Spleen (tissue), 11 donors: ENCODE data around the gene CR1. TPM values are rescaled to one million over a fixed set of nuclear protein-coding genes. Genes with fewer than 3 reads are reported as not detected.
"Not testable (repeated sequence)": the region's sequence is repeated elsewhere in the genome, so short reads cannot be mapped to it uniquely, and the experiment has no call there.

Source experiments
- DNase-seq: peaks from one replicate; pipeline ENCODE4 v3.0.0-alpha.2; 2020
- H3K27ac ChIP-seq, 8 donors: fragments of 200-600 bp; sonication (generic) in 7 of 8; 1 replicate in 4 of 8; 2 replicates in 4 of 8; pipeline versions ENCODE4 v1.5.0 to v1.8.0; 2016 to 2021; ENCODE audit warnings: inconsistent platforms in 4 of 8, mild to moderate bottlenecking in 4 of 8, moderate library complexity in 1 of 8
- H3K27me3 ChIP-seq, 7 donors: fragments of 200-600 bp; sonication (generic) in 6 of 7; replicated peaks in 1 of 7; 1 replicate in 4 of 7; 2 replicates in 3 of 7; pipeline versions ENCODE4 v1.5.0 to v1.8.0; 2016 to 2021; ENCODE audit warnings: inconsistent platforms in 3 of 7, mild to moderate bottlenecking in 1 of 7
- H3K36me3 ChIP-seq, 6 donors: fragments of 200-600 bp; sonication (generic) in 5 of 6; 1 replicate in 4 of 6; 2 replicates in 2 of 6; pipeline versions ENCODE4 v1.5.0 to v1.8.0; 2016 to 2021; ENCODE audit warnings: inconsistent platforms in 2 of 6
- H3K4me1 ChIP-seq, 6 donors: fragments of 200-600 bp; sonication (generic) in 5 of 6; 1 replicate in 3 of 6; 2 replicates in 3 of 6; pipeline versions ENCODE4 v1.5.0 to v1.8.0; 2016 to 2021; ENCODE audit warnings: inconsistent platforms in 3 of 6
- H3K4me3 ChIP-seq, 8 donors: fragments of 200-600 bp; sonication (generic) in 7 of 8; 1 replicate in 4 of 8; 2 replicates in 4 of 8; pipeline versions ENCODE4 v1.5.0 to v1.8.0; 2016 to 2021; ENCODE audit warnings: inconsistent platforms in 4 of 8, mild to moderate bottlenecking in 4 of 8, moderate library complexity in 2 of 8
- H3K9me3 ChIP-seq, 8 donors: fragments of 200-600 bp; sonication (generic) in 7 of 8; 1 replicate in 4 of 8; 2 replicates in 4 of 8; pipeline versions ENCODE4 v1.5.0 to v1.8.0; 2016 to 2021; ENCODE audit warnings: inconsistent platforms in 4 of 8
- CTCF ChIP-seq, 11 experiments: fragments of 200-600 bp in 7 of 11; fragments of 450-650 bp in 4 of 11; sonication (generic) in 4 of 11; IDR thresholded peaks in 8 of 11; conservative IDR thresholded peaks in 3 of 11; 1 replicate in 7 of 11; 2 replicates in 4 of 11; pipeline versions ENCODE4 v1.4.0 to v1.8.0; 2016 to 2021; ENCODE audit warnings: antibody characterized with exemption in 11 of 11, inconsistent platforms in 4 of 11, mild to moderate bottlenecking in 1 of 11
- POLR2A ChIP-seq, 3 donors: fragments of 450-650 bp; IDR thresholded peaks; one replicate each; pipeline ENCODE4 v1.5.1; 2017; ENCODE audit warnings: antibody characterized with exemption in 3 of 3, mild to moderate bottlenecking in 1 of 3
- POLR2AphosphoS5 ChIP-seq, 3 donors: sonication (generic); formaldehyde crosslinking; IDR thresholded peaks; one replicate each; pipeline ENCODE4 v1.5.1; 2017; ENCODE audit warnings: antibody characterized with exemption in 3 of 3
- WGBS, 5 donors: extraction: QIAGEN DNeasy Blood & Tissue Kit in 3 of 5; methylation state at CpG; one replicate each; pipeline versions ENCODE4 v1.1.5 to v1.1.7; 2013 to 2018; 5-methylcytosine and 5-hydroxymethylcytosine counted together
- intact Hi-C: fragments of 100-400 bp; cut with DNase I; formaldehyde crosslinking; loops from one replicate; pipeline ENCODE4 v1.15.0; 2023; ENCODE audit warnings: low total_unique reads
- polyA plus RNA-seq, 3 donors: library from polyadenylated mRNA; stranded (reverse); fragments of 200-250 nt; gene quantifications; one replicate each; pipeline ENCODE4 v1.2.1, GENCODE V29; 2013
- total RNA-seq, 7 donors: library from RNA; depleted of rRNA in 3 of 7; stranded (reverse); fragments of >200 nt in 3 of 7; fragmentation: NEBNext Ultra II Directional in 4 of 7; extraction: Animal tissue kit (Norgen Biotek cat#: 25700) in 4 of 7; gene quantifications; one replicate each; pipeline versions ENCODE4 v1.1.0 to v1.2.1, GENCODE V29; 2016 to 2021
- donor health status: healthy with polysubstance abuse.
- donor health status: DM: no; HTN: no; CAD: no; lungs with moderate emphysema.
- donor health status: DM: no; HTN: no; CAD: no.
- donor health status: Bipolar disorder and iron deficiency.
- donor health status: healthy.
- donor health status: DM: no; HTN: no; CAD: no.
- donor health status: DM: yes; HTN: yes; CAD: no.

Gene CR1
- total and polyA plus RNA-seq, 10 donors = 30.5 to 290 (median 159) TPM

GRCh38 chr1:207620543-207620893 lies 124.6 kb downstream of the CR1 start:
- WGBS, 5 donors = 93 to 99% (median 95%) methylated on average over 2 of the region's 2 CpGs
- peaks cover 0 to 7% (median 0%) of the 10 kb centered on the region in 6 donors for H3K4me1 ChIP-seq
- intact Hi-C loops = no loop called here
- no peaks in the 10 kb centered on the region for H3K27me3 ChIP-seq
- H3K9me3 ChIP-seq = no peaks in the 10 kb centered on the region
- H3K27ac ChIP-seq = no peak overlapping the region
- peaks cover 0 to 98% (median 20%) of the 10 kb centered on the region in 6 donors for H3K36me3 ChIP-seq
- no peak overlapping the region for H3K4me3 ChIP-seq
- no peak for DNase-seq
- TF ChIP-seq CTCF (IDR thresholded peaks at IDR 0.05 in 8 of 11, conservative IDR thresholded peaks at IDR 0.05 in 3 of 11) (peak in 5 of 11 experiments; percentile 1 to 48 (median 32)), POLR2AphosphoS5 (IDR thresholded peaks at IDR 0.05) (no peak)

- H3K27me3 ChIP-seq, intact Hi-C loops, H3K4me1 ChIP-seq, H3K4me3 ChIP-seq, H3K9me3 ChIP-seq, H3K27ac ChIP-seq, DNase-seq: not testable (repeated sequence)
- H3K36me3 ChIP-seq = peaks cover 0 to 93% (median 7%) of the 10 kb centered on the region in 6 donors
- WGBS, 5 donors = 69 to 95% (median 91%) methylated on average over 1 of the region's 1 CpG
Measured at GRCh38 chr1:207625504-207626071, 129.6 kb downstream of the CR1 start.

DNA sequence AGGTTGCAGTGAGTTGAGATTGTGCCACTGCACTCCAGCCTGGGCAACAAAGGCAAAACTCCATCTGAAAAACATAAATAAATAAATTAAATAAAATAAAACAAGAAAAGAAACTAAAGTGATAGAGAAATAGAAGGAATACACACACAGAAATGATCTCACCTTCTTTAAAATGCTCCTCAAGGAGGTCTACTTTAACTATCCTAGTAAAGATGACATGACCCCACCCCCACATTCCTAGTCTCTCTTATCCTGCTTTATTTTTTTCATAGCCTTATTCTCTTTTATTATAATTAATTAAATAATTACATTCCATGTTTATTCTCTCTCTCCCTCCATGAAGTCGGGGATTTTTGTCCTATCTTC lies 131.0 kb downstream of the CR1 start:
- Histone ChIP-seq H3K4me3 (no peak overlapping the region), H3K27ac (no peak overlapping the region), H3K27me3 (no peaks in the 10 kb centered on the region), H3K4me1 (no peaks in the 10 kb centered on the region), H3K36me3 (peaks cover 0 to 93% (median 15%) of the 10 kb centered on the region in 6 donors), H3K9me3 (no peaks in the 10 kb centered on the region)
- TF ChIP-seq CTCF (IDR thresholded peaks at IDR 0.05 in 8 of 11, conservative IDR thresholded peaks at IDR 0.05 in 3 of 11) (no peak), POLR2A (IDR thresholded peaks at IDR 0.05) (no peak), POLR2AphosphoS5 (IDR thresholded peaks at IDR 0.05) (no peak)
- 90 to 100% (median 94%) methylated on average over 1 of the region's 1 CpG for WGBS, 5 donors
- intact Hi-C loops = no loop called here
- no peak for DNase-seq

DNA sequence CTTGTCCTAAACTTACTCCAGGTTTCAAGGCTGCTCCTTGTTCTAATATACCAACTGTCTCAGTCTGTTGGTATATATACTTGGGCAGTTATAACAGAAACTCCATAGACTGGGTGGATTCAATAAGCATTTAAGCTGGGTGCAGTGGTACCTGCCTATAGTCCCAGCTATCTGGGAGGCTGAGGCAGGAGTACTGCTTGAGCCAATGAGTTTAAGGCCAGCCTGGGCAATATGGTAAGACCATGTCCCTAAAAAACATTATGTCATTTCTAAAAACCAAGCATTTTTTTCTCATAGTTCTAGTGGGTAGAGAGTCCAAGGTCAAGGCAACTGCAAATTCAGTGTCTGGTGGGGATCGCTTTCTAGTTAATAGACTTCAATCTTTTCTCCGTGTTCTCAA lies 131.5 kb downstream of the CR1 start:
- H3K27ac ChIP-seq = no peak overlapping the region
- no peak for TF ChIP-seq POLR2AphosphoS5 (IDR thresholded peaks at IDR 0.05)
- TF ChIP-seq POLR2A (IDR thresholded peaks at IDR 0.05) = no peak
- no peak for TF ChIP-seq CTCF (IDR thresholded peaks at IDR 0.05 in 8 of 11, conservative IDR thresholded peaks at IDR 0.05 in 3 of 11)
- no peak for DNase-seq
- WGBS, 5 donors = 93 to 100% (median 96%) methylated on average over 2 of the region's 2 CpGs
- peaks cover 0 to 93% (median 17%) of the 10 kb centered on the region in 6 donors for H3K36me3 ChIP-seq
- H3K27me3 ChIP-seq = no peaks in the 10 kb centered on the region
- intact Hi-C loops = no loop called here
- no peaks in the 10 kb centered on the region for H3K9me3 ChIP-seq
- H3K4me3 ChIP-seq = no peak overlapping the region
- H3K4me1 ChIP-seq = no peaks in the 10 kb centered on the region

GRCh38 chr1:207628776-207629175 lies 132.8 kb downstream of the CR1 start:
- intact Hi-C loops = no loop called here
- no peak for DNase-seq
- Histone ChIP-seq H3K4me3 (no peak overlapping the region), H3K27ac (no peak overlapping the region), H3K36me3 (peaks cover 0 to 93% (median 25%) of the 10 kb centered on the region in 6 donors), H3K9me3 (no peaks in the 10 kb centered on the region), H3K4me1 (no peaks in the 10 kb centered on the region), H3K27me3 (no peaks in the 10 kb centered on the region)
- TF ChIP-seq CTCF (IDR thresholded peaks at IDR 0.05 in 8 of 11, conservative IDR thresholded peaks at IDR 0.05 in 3 of 11) (no peak), POLR2A (IDR thresholded peaks at IDR 0.05) (no peak)
- 45 to 54% (median 46%) methylated on average over 5 of the region's 5 CpGs for WGBS, 5 donors
